Cardiac muscle cell (in vitro differentiated cells and primary cell): ENCODE measurements around the gene PRPSAP2. TPM values are rescaled to one million over a fixed set of nuclear protein-coding genes. Genes with fewer than 3 reads are reported as not detected.
A peak's percentile ranks its signal among the peaks of the same experiment; 100 is the strongest.
"Not testable (repeated sequence)": the region's sequence is repeated elsewhere in the genome, so short reads cannot be mapped to it uniquely, and the experiment has no call there.

Experiments used
- DNase-seq, 2 donors: peaks; one replicate each; pipeline versions ENCODE4 v3.0.0 to v3.0.0-alpha.2; 2010 to 2017; ENCODE audit warnings: low read depth in 1 of 2, low spot score in 1 of 2
- H3K27ac ChIP-seq: fragments of 200-600 bp; sonication (generic); 2 replicates; pipeline ENCODE4 v1.5.1; 2016
- H3K27me3 ChIP-seq: fragments of 200-600 bp; sonication (generic); 2 replicates; pipeline ENCODE4 v1.6.0; 2016; ENCODE audit warnings: control low read depth
- H3K36me3 ChIP-seq: fragments of 200-600 bp; sonication (generic); 2 replicates; pipeline ENCODE4 v1.5.1; 2016; ENCODE audit warnings: control low read depth
- H3K4me1 ChIP-seq: fragments of 200-600 bp; sonication (generic); 2 replicates; pipeline ENCODE4 v1.8.1; 2017; ENCODE audit warnings: low read depth, mild to moderate bottlenecking, mixed run types
- H3K4me3 ChIP-seq: fragments of 200-600 bp; sonication (generic); 2 replicates; pipeline ENCODE4 v1.5.1; 2016; ENCODE audit warnings: mild to moderate bottlenecking
- H3K9me3 ChIP-seq: fragments of 200-600 bp; sonication (generic); 2 replicates; pipeline ENCODE4 v1.5.1; 2017; ENCODE audit warnings: low read depth, mild to moderate bottlenecking, control low read depth
- CTCF ChIP-seq: IDR thresholded peaks from 2 replicates; pipeline ENCODE4 v1.5.1; 2012; ENCODE audit warnings: low read depth, mild to moderate bottlenecking, low read length
- polyA plus RNA-seq: library from polyadenylated mRNA; unstranded; fragments of >200 nt; fragmentation: Nextera tagmentation; extraction: Ambion mirVana; gene quantifications from 2 replicates; pipeline ENCODE4 v1.2.1, GENCODE V29; 2016
- total RNA-seq: library from RNA; depleted of rRNA; stranded (reverse); fragments of >200 nt; gene quantifications from 2 replicates; pipeline ENCODE4 v1.2.3, GENCODE V29; 2016

Gene PRPSAP2
- total and polyA plus RNA-seq, 2 experiments from 2014 or later = 48.9 to 68.5 TPM

DNA sequence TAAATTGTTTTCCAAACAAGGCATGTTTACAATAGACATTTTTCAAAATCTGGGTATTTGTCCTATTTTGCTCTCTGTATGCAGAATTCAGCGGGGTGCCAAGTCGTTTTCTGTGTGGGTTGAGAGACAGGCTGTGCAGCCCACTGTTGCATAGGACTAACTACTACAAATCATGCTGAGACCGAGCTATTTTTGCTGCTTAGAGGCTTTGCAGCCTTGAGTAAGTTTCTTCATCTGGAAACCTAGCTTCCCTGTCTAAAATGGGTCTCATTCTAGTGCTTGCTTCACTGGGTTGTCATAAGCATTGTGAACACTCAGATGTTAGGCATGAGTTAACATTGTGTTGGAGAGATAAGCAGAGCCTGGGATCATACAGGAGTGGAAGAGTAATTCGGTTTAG is 1.3 kb downstream of the PRPSAP2 start:
- H3K36me3 ChIP-seq = no peaks in the 10 kb centered on the region
- peak; percentile 18 to 63 for DNase-seq
- H3K27me3 ChIP-seq = no peaks in the 10 kb centered on the region
- TF ChIP-seq CTCF = no peak
- peaks cover 7% of the 10 kb centered on the region for H3K4me1 ChIP-seq
- H3K27ac ChIP-seq = no peak overlapping the region
- H3K4me3 ChIP-seq = peak overlapping the region; percentile 82
- no peaks in the 10 kb centered on the region for H3K9me3 ChIP-seq

DNA sequence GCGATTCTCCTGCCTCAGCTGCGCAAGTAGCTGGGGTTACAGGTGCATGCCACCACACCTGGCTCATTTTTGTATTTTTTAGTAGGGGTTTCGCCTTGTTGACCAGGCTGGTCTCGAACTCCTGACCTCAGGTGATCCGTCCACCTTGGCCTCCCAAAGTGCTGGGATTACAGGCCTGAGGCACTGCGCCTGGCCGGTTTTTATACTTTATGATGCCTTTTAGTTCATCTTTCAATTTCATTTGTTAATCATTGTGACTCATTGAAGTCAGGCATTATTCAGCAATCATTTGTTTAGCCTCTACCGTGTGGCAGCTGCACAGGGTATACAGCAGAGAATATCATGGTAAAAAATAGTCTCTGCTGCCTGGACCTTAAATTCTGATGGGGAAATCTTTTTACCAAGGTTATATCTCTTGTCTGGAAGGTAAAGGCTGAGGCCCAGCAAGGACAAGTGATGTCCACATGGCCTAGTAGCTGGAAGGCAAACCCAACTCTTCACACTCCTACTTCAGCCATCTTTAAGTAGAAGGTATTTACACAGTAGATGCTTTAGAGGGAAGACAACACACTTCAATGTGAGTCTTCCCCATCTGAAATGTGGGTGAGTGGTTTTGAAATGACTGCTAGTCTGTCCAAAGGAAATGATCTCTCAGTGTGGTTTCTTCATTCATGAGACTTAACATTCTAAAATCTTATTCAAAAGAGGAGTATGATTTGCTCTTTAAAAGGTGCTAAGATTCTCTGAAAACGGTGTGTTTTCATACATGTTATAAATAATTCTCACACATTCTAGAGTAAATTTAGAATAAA is 2.4 kb downstream of the PRPSAP2 start:
- TF ChIP-seq CTCF = no peak
- H3K27ac ChIP-seq = no peak overlapping the region
- H3K4me1 ChIP-seq = peaks cover 7% of the 10 kb centered on the region
- H3K4me3 ChIP-seq = no peak overlapping the region
- H3K27me3 ChIP-seq = no peaks in the 10 kb centered on the region
- DNase-seq = no peak
- no peaks in the 10 kb centered on the region for H3K9me3 ChIP-seq
- no peaks in the 10 kb centered on the region for H3K36me3 ChIP-seq

DNA sequence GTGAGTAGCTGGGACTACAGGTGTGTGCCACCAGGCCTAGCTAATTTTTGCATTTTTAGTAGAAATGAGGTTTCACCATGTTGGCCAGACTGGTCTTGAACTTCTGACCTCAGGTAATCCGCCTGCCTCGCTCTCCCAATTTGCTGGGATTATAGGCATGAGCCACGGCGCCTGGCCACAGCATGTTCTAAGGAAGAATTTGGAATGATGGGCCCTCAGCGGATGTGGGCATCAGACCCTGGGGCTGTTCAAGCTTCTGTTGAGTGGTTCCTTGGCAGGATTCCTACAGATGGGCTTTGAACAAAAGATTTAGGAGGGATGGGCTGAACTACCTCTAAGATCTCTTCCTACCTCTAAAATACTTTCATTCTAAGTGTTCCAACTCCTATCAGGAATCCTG is 4.1 kb downstream of the PRPSAP2 start:
- no peak for DNase-seq

GRCh38 chr17:18864996-18865395 is 7.1 kb downstream of the PRPSAP2 start:
- H3K27ac ChIP-seq, H3K4me1 ChIP-seq, H3K9me3 ChIP-seq, DNase-seq, H3K4me3 ChIP-seq, H3K27me3 ChIP-seq: not testable (repeated sequence)
- peaks cover 26% of the 10 kb centered on the region for H3K36me3 ChIP-seq

More for the DNA sequence above, 4.1 kb downstream of the PRPSAP2 start:
- TF ChIP-seq CTCF = no peak
- H3K36me3 ChIP-seq = peaks cover 10% of the 10 kb centered on the region
- H3K4me1 ChIP-seq = peaks cover 7% of the 10 kb centered on the region
- H3K27me3 ChIP-seq = no peaks in the 10 kb centered on the region
- H3K27ac ChIP-seq = no peak overlapping the region
- no peaks in the 10 kb centered on the region for H3K9me3 ChIP-seq
- no peak overlapping the region for H3K4me3 ChIP-seq

- Histone ChIP-seq H3K4me1 (no peaks in the 10 kb centered on the region), H3K36me3 (peaks cover 31% of the 10 kb centered on the region), H3K27ac (no peak overlapping the region), H3K27me3 (no peaks in the 10 kb centered on the region), H3K9me3 (no peaks in the 10 kb centered on the region), H3K4me3 (no peak overlapping the region)
- no peak for TF ChIP-seq CTCF
- no peak for DNase-seq
Measured at GRCh38 chr17:18866866-18867813, 9.2 kb downstream of the PRPSAP2 start.
